Omental fat pad (tissue), 4 donors: ENCODE results near the gene GJB2. TPM values are rescaled to one million over a fixed set of nuclear protein-coding genes. Genes with fewer than 3 reads are reported as not detected.

Experiments used
- ATAC-seq: fragments of 150-250 bp; one replicate; pipeline ENCODE4 v1.9.1; 2016; ENCODE audit warnings: mild to moderate bottlenecking, moderate library complexity; ENCODE audit not compliant: low FRiP score
- DNase-seq: peaks from one replicate; pipeline ENCODE4 v3.0.0-alpha.2; 2019; ENCODE audit warnings: low spot score
- total RNA-seq, 4 donors: library from RNA; depleted of rRNA; stranded (reverse); fragments of >200 nt; gene quantifications; one replicate each; pipeline ENCODE4 v1.1.0, GENCODE V29; 2016
- TF ChIP-seq, protein P1 (sequence below), 3 donors: fragments of 450-650 bp; IDR thresholded peaks; one replicate each; pipeline ENCODE4 v1.5.1; 2016 to 2017; ENCODE audit warnings: antibody characterized with exemption in 3 of 3, mild to moderate bottlenecking in 3 of 3, moderate library complexity in 2 of 3

GJB2 gene
- total RNA-seq, 4 donors from 2014 or later = 0.63 to 13.5 (median 7.4) TPM; not detected in 1

DNA sequence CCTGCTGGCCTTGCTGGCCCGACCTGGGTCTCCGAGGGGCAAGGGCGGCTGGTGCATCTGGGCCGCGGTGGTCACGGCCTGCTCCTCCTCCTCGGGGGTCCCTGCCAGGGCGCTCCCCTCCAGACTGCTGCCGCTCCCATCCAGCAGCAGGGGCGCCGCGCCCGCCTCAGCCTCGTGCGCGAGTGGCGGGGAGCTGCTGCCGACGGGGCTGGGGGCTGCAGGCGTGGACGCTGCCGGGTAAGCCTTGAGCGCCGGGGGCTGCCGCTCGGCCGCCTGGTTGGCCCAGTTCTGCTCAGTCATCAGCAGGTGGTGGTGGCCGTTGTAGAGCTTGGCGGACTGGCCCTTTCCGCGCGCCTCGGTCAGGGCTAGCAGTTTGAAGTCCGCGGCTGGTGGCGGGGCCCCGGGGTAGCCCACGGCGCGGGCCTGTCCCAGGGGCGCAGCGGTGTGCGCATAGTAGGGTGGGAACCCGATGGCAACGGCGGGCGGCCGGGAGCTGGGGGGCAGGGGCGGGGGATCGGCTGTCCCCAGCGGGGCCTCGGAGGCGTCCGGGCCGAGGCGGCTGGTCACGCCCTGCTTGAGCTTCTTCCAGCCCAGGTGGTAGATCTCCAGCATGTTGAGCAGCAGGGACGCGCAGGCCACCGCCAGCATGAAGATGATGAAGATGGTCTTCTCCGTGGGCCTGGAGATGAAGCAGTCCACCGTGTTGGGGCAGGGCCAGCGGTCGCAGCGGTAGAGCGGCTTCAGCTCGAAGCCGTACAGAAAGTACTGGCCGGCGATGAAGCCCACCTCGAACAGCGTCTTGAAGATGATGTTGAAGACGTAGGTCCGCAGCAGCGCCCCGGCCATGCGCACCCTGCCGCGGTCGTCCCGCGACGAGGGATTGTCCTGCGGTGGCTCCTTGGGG lies 50.5 kb downstream of the GJB2 start:
- DNase-seq (no peak), ATAC-seq (no peak)
- TF ChIP-seq, protein P1, sequence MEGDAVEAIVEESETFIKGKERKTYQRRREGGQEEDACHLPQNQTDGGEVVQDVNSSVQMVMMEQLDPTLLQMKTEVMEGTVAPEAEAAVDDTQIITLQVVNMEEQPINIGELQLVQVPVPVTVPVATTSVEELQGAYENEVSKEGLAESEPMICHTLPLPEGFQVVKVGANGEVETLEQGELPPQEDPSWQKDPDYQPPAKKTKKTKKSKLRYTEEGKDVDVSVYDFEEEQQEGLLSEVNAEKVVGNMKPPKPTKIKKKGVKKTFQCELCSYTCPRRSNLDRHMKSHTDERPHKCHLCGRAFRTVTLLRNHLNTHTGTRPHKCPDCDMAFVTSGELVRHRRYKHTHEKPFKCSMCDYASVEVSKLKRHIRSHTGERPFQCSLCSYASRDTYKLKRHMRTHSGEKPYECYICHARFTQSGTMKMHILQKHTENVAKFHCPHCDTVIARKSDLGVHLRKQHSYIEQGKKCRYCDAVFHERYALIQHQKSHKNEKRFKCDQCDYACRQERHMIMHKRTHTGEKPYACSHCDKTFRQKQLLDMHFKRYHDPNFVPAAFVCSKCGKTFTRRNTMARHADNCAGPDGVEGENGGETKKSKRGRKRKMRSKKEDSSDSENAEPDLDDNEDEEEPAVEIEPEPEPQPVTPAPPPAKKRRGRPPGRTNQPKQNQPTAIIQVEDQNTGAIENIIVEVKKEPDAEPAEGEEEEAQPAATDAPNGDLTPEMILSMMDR (IDR thresholded peaks at IDR 0.05) = no peak

DNA sequence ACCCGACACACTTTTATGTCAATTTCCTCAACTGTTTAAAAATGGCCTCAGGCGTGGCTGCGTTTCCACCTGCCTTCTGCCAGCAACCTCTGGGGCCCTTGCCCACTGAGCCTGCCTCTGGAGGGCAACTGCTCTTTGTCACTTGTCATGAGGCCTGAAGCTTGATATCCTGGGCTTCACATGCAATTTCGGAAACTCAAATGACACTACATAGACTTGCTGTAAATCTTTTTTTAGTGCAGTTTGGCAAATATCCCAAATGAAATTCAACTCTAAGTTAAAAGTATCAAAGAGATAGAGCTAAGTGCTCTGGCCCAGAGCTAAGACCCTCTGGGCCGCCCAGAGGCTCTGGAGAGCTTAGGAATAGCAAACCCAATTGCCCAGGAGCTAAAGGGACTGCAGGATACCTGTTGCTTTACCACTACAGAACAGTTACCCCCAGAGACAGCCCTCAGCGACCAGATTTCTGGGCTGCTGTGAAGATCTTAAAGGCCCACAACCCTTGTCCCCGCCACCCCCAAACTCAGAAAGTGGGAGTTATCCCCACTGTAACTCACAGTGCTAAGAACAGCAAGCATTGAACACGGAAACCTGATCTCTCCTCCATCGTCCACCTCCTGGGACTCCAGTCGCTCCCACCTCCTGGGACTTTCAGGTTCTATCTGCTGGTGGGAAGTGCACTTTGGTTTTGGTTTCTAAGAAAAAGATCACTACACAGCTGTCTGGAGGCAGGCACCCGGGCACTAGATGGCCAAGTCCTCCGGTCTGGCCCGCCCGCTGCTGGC lies 51.3 kb downstream of the GJB2 start:
- TF ChIP-seq, protein P1 (IDR thresholded peaks at IDR 0.05) = no peak
- ATAC-seq = no peak
- no peak for DNase-seq

DNA sequence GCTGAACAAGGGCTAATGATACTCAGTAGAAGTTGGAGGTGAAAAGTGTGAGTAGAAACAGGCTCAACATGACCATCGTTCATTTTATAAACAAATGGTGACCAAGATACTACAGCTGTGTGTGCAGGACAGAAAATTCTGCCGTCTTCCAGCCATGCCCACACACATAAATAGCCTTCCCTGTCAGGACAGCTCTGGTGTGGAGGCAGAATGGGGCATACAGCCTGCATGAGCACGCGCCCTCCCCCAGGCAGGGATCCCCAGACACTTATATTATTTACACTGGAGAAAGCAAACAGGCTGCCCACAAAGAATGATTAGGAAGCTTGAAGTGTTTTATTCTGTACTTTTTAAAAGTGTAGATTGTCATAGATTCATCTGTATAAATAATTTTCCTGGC lies 52.3 kb downstream of the GJB2 start:
- no peak for DNase-seq
- TF ChIP-seq, protein P1 (IDR thresholded peaks at IDR 0.05) = no peak
- no peak for ATAC-seq

DNA sequence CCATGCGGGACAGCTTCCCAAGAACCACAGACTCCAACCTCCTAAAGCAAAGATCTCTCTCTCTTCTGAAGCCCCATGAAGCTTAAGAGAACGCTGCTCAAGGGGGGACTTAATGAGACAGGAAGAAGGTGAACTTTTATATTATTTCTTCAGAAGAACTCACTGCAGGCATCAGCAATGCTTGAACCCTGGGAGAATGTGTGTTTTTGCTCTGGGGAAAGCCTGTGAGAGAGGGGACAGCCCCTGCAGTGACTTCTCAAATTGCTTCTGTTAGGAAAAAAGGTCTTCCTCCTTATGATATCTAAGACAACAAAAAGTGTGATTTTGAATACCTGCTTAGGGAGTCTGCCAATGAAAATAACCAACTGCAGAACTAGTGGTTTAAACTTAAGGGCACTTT lies 54.9 kb downstream of the GJB2 start:
- no peak for ATAC-seq
- TF ChIP-seq, protein P1 (IDR thresholded peaks at IDR 0.05) = no peak
- DNase-seq = no peak

Other genes with a start within 250 kb of the GJB2 start
- gene ZMYM2, start 234.2 kb downstream of the GJB2 start, total RNA-seq = 10 to 100 TPM; 42.2 to 67.8 (median 63.0) TPM
- gene GJA3, start 31.9 kb downstream of the GJB2 start, total RNA-seq = 1 to 10 TPM in 1 of 4 donors, under 1 TPM in 2, not detected in 1; 0.19 to 1.6 (median 0.60) TPM
- not detected for gene GJB6, start 39.4 kb upstream of the GJB2 start, total RNA-seq